Lower leg skin (tissue), 3 donors: ENCODE measurements around the gene UNC5A.

ENCODE experiments used
- CTCF ChIP-seq, 3 donors: fragments of 450-650 bp; IDR thresholded peaks; one replicate each; pipeline ENCODE4 v1.5.1; 2016; ENCODE audit warnings: antibody characterized with exemption in 3 of 3, mild to moderate bottlenecking in 3 of 3, moderate library complexity in 2 of 3
- POLR2A ChIP-seq, 2 donors: fragments of 450-650 bp; IDR thresholded peaks; one replicate each; pipeline ENCODE4 v1.6.1; 2016 to 2017; ENCODE audit warnings: antibody characterized with exemption in 2 of 2, mild to moderate bottlenecking in 1 of 2, moderate library complexity in 1 of 2

GRCh38 chr5:176901260-176902101, 91.1 kb downstream of the UNC5A start:
- TF ChIP-seq CTCF (IDR thresholded peaks at IDR 0.05) (no peak), POLR2A (IDR thresholded peaks at IDR 0.05) (no peak)
